Astrocyte of the spinal cord (primary cell): Measurements from ENCODE around the gene TGM2.

Experiments
- DNase-seq: peaks from one replicate; pipeline ENCODE4 v3.0.0; 2011; ENCODE audit warnings: low read depth, low spot score
- H3K4me3 ChIP-seq: 2 replicates; pipeline ENCODE4 v1.5.1; 2011; ENCODE audit warnings: low read depth, mild to moderate bottlenecking, low read length, moderate library complexity
- CTCF ChIP-seq: IDR thresholded peaks from 2 replicates; pipeline ENCODE4 v1.5.1; 2012; ENCODE audit warnings: low read depth, mild to moderate bottlenecking, low read length, inconsistent platforms
- in situ Hi-C: cut with HindIII; loops from 2 replicates; pipeline ENCODE4 v1.10.0; 2017; ENCODE audit warnings: low sequenced_read_pairs

Gene TGM2

GRCh38 chr20:38091441-38092216 lies 73.4 kb downstream of the TGM2 start:
- in situ Hi-C loops: no loop called here
- no peak for DNase-seq
- H3K4me3 ChIP-seq: no peak overlapping the region
- TF ChIP-seq CTCF: no peak

DNA sequence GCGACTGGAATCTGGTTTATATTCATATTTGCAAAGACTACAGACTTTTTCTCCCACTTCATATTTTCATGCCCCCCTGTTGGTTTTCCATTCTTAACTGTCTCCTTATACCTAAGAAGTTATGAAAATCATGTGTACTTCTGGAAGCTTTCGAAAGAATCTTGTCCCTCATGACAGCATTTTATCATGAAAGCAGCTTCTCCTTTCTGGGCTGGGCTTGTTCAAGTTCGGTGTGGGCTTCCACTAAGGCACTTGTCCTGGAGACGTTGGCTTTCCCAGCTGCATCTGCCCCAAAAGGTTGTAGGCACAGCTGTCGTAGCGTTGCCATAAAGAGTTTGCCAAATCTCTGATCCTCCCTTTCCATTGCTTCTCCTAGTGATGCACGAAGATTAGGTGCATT lies 75.0 kb downstream of the TGM2 start:
- H3K4me3 ChIP-seq: no peak overlapping the region
- DNase-seq: no peak
- in situ Hi-C loops: no loop called here
- TF ChIP-seq CTCF: no peak

DNA sequence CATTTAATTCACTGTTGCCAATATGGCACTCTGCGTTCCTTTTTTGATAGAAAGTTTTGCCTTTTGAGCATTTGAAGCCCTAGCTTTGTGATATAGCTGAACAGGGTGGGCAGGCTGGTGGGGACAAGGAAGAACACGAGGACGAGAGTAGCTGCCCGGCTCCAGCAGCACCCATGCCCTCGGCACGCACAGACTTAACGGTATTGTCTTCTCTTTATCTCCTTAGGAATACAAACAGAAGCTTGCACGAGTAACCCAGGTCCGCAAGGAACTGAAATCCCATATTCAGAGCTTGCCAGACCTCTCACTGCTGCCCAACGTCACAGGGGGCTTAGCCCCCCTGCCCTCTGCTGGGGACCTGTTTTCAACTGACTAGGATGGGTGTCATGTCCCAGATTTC lies 75.6 kb downstream of the TGM2 start:
- in situ Hi-C loops: no loop called here
- no peak for DNase-seq
- H3K4me3 ChIP-seq: no peak overlapping the region
- no peak for TF ChIP-seq CTCF

GRCh38 chr20:38085026-38085425 lies 80.0 kb downstream of the TGM2 start:
- no peak for TF ChIP-seq CTCF
- in situ Hi-C loops: no loop called here
- no peak overlapping the region for H3K4me3 ChIP-seq
- DNase-seq: no peak

- TF ChIP-seq CTCF: no peak
- DNase-seq: peak; percentile 75
- no peak overlapping the region for H3K4me3 ChIP-seq
- in situ Hi-C loops: no loop called here
These were observed 80.6 kb downstream of the TGM2 start for GRCh38 chr20:38084425-38084951.

DNA sequence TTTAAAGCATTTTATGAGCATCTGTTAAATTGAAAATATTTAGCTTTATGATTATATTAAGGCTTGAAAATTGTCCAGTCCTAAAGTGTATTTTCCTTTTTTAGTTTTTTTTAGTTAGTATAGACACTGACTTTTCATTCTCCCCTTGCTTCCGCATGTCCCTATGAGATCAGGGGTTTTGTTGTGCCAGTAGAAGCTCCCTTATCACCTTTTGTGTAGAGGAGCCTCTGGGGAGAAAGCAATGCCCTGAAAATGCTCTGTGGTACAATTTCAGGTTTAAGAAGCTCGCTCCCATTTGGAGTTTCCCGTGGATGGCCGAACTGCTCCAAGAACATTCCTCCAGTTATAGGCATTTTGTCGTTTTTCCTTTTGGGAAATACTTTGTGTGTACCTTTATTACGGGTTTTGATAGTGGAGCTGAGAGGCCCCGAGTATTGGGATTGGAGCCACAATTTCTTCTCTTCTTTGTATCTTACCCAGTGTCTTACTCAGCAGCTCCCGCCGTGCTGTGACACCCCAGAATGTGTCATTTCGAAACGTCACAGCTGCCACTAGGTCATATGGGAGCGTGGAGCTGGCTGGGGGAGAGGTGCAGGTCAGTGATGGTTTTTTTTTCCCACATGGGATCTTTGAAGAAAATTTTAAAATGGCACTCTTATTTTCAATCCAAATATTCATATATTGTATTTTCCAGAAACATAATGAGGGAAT lies 81.6 kb downstream of the TGM2 start:
- TF ChIP-seq CTCF: no peak
- in situ Hi-C loops: no loop called here
- peak; percentile 25 for DNase-seq
- no peak overlapping the region for H3K4me3 ChIP-seq
